HG02678 (cell line): Measurements from ENCODE around the gene OR5M3.

Source experiments
- ATAC-seq: cut with Tn5 transposase; IDR thresholded peaks from one replicate; pipeline ENCODE4 v1.9.1; 2021; ENCODE audit warnings: mild to moderate bottlenecking, moderate library complexity; ENCODE audit not compliant: unreplicated experiment

The OR5M3 gene

GRCh38 chr11:56473252-56473651 is at the start of gene OR5M3:
Gene OR5M3, minus strand, starts transcription at chr11:56473352. Its CDS starts 2,855 bp downstream, at chr11:56470497.
- no peak for ATAC-seq

- no peak for ATAC-seq
Observed at GRCh38 chr11:56522008-56522407, 48.9 kb upstream of the OR5M3 start.

GRCh38 chr11:56513280-56513679 is 40.1 kb upstream of the OR5M3 start:
- no peak for ATAC-seq

GRCh38 chr11:56509439-56509838 is 36.3 kb upstream of the OR5M3 start:
- no peak for ATAC-seq

GRCh38 chr11:56497010-56497409 is 23.9 kb upstream of the OR5M3 start:
- ATAC-seq, result no peak

- no peak for ATAC-seq
Observed at GRCh38 chr11:56495117-56495516, 22.0 kb upstream of the OR5M3 start.

GRCh38 chr11:56491270-56491669 is 18.1 kb upstream of the OR5M3 start, which contains the start of gene OR5M8:
Gene OR5M8, minus strand, starts transcription at chr11:56491370. Its CDS starts 0 bp downstream, at chr11:56491370.
- ATAC-seq, result no peak

GRCh38 chr11:56486801-56487200 is 13.6 kb upstream of the OR5M3 start:
- ATAC-seq, result no peak

- no peak for ATAC-seq
Observed at GRCh38 chr11:56474729-56475235, 1.6 kb upstream of the OR5M3 start.

GRCh38 chr11:56457076-56457475 is 16.1 kb downstream of the OR5M3 start:
- ATAC-seq, result no peak

GRCh38 chr11:56453521-56453920 is 19.6 kb downstream of the OR5M3 start:
- ATAC-seq, result no peak
